ENCODE measurements around the gene RPL4.

- no peak for TF ChIP-seq CTCF (conservative IDR thresholded peaks at IDR 0.05 in 1 of 2, IDR thresholded peaks at IDR 0.05 in 1 of 2; ENCODE audit: extremely low read depth in 1 of 2, insufficient read depth in 1 of 2, low read depth in 1 of 2, low read length in 2 of 2)
- TF ChIP-seq EZH2 (IDR thresholded peaks at IDR 0.05; ENCODE audit: borderline replicate concordance, low read length) = no peak
These were observed 16.1 kb downstream of the RPL4 start for GRCh38 chr15:66488525-66488924.

Measured in mammary epithelial cell (primary cell).